Tongue (tissue), 2 donors: ENCODE data around the gene CTNNBIP1. TPM values are rescaled to one million over a fixed set of nuclear protein-coding genes. Genes with fewer than 3 reads are reported as not detected.

ENCODE experiments used
- DNase-seq: peaks from one replicate; pipeline ENCODE4 v3.0.0-alpha.2; 2015
- total RNA-seq: library from RNA; depleted of rRNA; stranded (reverse); fragments of >200 nt; gene quantifications from one replicate; pipeline ENCODE4 v1.2.3, GENCODE V29; 2014

CTNNBIP1 gene
- total RNA-seq, 1 donor from 2014 or later = 38.3 TPM

DNA sequence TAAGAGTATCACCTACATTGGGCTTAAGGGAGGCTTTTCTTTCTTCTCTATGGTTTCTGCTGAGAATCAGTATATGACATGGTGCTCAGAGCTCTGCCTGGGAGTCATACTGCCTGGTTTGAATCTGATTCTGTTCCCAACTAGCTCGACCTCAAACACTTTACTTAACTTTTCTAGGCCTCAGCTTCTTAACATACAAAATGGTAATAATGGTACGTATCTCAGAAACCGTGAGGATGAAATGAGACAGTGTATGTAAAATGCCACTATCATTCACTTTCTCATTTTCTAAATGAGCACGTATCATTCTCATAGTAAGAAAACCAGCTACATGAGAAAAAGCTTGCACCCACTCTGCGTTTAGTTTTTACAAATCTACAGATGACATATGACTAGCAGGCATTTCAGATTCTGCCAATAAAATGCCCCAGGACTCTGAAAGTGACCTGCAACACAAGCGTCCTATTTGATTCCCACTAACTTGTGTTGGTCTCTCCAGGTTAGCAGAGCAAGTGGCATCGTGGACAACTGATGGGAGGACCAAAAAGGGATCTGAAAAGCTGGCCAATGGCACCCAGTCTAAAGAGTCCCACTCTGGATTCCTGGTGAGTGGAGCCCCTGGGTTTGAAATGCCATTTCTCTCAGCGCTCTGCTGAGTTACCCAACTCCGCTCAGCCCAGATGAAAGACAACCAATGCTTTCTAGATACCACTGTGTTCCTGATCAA is 6.1 kb downstream of the CTNNBIP1 start:
- DNase-seq = no peak

GRCh38 chr1:9902060-9902452 is 8.0 kb downstream of the CTNNBIP1 start:
- DNase-seq = no peak

- DNase-seq = no peak
Measured at GRCh38 chr1:9901148-9902059, 8.7 kb downstream of the CTNNBIP1 start.

DNA sequence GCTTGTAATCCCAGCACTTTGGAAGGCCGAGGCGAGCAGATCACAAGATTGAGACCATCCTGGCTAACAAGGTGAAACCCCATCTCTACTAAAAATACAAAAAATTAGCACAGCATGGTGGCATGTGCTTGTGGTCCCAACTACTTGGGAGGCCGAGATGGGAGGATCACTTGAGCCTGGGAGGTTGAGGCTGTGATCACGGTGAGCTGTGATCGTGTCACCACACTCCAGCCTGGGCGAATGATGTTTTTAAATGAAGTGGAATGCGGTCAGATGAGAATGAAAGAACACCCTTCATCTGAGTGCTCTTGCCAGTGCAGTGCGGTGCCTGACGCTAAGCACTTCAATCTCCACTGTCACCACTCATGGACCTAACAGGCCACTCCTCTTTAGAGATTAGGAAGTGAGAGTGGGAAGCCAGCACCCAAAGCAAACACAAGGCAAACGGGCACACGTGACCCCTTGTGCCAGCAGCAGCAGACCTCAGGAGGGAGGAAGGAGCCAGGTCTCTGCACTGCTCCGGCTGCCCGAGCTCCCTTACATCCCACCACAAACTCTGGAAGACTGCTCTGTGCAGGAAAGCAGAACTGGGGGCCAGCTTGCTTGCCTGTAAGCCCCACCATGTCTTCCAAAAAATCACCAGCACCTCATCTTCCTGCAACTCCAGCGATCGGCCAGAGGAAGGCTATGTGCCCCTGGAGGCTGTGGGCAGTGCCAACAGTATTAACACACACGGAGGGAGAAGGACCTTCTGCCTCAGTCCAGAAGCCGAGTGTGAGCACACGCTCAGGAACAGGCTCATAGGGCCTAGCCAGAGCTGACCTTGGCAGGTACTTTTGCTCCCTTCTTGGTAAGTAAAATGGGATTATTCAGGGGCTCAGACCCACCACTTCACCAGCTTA is 9.7 kb downstream of the CTNNBIP1 start:
- DNase-seq = peak; percentile 41

DNA sequence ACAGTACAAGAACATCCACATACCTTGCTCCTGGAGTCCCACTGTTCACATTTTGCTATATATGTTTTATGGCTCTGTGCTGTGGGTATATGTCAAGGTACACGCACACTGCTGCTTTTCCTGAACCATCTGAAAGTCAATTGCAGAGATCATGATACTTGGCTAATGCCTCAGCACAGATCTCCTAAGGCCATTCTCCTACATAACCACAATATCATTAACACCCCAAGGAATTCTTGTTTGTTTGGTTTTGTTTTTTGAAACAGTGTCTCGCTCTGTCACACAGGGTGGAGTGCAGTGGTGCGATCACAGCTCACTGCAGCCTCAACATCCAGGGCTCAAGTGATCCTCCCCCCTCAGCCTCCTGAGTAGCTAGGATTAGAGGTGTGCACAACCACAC is 16.0 kb downstream of the CTNNBIP1 start:
- no peak for DNase-seq

GRCh38 chr1:9892563-9893528 is 17.2 kb downstream of the CTNNBIP1 start:
- no peak for DNase-seq

DNA sequence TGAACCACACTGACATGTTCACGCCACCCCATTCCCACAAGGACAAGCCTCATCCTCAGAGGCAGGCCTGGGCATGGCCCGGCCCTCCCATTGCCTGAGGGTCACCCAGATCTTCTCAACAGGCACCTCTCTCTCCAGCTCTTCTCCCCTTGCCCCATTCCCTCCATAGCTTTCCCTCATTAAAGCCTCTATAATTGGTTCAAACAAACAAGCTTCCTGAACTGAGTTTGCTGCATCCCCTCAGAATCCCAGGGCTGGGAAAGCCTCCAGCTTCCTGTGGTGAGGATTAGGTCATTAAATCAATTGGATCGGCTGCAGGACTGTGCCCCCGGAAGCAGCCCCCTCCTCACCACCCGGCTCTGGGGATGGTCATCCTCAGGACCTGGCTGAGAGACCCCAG is 18.9 kb downstream of the CTNNBIP1 start:
- no peak for DNase-seq

DNA sequence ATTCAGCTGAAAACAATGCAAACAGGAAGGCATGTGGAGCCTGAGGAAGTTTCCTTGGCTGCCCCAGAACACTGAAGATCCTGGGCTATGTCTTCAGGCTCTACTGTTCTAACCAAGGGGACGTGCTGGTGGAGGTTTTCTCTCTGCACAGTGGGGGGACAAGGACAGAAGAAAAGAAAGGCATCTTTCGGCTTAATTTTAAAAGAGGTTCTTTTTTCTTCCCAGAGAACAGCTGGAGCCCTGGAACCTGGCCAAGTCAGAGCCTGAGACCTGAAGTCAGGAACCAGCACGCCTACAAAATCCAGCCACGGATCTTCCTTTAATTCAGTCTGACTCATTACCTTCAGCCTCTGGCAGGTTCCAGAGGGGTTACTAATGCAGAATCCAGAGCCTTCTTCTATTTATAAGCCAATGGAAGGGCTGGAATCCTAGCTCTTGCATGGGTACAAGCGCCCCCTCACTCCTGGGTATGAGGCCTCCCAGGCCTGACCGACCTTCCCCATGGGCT is 19.8 kb downstream of the CTNNBIP1 start:
- DNase-seq = peak; percentile 86

DNA sequence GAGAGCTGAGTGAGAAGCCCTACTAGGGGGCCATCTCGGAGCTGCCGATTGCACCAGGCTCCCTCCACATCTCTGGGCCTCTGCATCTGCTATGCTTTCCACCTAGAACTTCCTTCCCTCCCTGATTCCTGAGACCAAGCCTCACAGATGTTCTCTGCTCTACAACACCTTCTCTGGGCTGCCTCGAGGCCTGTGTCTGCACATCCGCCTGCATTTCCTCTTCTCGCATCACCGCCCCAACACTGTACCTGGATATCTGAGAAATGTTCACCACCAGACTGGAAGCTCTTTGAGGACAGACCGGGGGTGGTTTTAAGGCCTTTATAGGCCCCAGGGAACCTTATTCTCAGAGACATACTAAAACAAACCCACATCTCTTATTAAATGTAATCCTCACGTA is 20.7 kb downstream of the CTNNBIP1 start:
- no peak for DNase-seq

- DNase-seq = no peak
Measured at GRCh38 chr1:9888886-9889285, 21.2 kb downstream of the CTNNBIP1 start.

DNA sequence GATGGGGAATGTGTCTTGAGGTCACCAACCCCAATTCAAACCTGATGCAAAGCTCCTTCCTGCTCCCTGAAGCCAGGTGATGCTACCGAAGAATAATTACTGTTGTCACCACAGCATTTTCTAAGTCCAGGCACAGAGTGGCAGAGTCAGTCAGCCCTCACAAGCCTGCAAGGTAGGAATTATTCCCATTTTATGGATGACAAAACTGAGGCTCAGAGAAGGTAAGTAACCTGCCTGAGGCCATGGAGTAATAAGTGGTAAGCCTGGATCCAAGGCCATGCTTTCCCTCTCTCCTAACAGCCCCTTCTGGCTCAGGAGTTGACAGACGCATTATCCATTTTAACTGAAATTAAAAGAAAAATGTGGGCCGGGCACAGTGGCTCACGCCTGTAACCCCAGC is 23.0 kb downstream of the CTNNBIP1 start:
- DNase-seq = no peak

DNA sequence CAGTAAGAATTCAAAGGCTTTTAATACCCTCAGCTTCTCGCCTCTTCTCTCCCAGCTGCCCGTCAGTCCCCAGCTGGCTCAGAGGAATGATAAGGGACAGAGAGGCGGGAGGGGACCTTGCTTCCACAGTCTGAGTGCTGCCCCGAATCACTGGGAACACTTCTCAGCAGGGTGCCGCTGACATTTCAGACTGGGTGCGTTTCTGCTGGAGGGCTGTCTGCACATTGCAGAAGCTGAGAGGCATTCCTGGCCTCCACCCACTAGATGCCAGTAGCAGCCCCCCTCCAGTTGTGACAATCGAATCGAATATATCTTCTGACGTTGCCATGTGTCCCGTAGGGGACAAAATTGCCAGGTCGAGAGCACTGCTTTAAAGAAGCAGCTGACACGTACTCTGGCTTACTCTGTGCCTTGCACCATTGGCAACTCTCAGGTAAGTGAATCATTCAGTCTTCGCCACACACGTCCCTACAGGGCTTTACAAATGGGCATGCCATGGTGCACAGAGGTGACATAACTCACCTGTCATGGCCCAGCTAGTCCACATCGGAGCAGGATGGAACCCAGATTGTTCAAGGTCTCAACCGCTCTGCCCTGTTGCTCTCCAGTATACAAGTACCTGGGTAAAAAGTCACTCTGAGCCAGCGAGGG is 23.9 kb downstream of the CTNNBIP1 start:
- peak; percentile 46 for DNase-seq

DNA sequence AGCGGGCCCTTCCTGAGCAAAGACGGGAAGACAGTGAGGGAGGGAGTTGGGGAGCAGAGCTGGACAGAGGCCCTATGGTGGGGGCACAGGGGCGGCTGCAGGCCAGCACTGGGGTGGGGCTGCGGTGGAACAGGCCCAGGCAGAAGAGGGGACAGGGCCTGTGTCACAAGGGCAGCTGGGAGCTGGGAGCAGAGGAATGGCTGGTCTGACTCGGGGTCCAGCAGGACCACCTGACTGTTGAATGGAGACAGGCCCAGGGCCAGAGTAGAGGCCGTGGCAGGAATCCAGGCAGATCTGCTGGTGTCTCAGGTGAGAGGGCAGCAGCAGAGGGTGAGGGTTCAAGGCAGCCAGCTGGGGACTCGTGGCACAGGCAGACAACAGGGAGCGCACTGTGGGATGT is 25.3 kb downstream of the CTNNBIP1 start:
- no peak for DNase-seq

DNA sequence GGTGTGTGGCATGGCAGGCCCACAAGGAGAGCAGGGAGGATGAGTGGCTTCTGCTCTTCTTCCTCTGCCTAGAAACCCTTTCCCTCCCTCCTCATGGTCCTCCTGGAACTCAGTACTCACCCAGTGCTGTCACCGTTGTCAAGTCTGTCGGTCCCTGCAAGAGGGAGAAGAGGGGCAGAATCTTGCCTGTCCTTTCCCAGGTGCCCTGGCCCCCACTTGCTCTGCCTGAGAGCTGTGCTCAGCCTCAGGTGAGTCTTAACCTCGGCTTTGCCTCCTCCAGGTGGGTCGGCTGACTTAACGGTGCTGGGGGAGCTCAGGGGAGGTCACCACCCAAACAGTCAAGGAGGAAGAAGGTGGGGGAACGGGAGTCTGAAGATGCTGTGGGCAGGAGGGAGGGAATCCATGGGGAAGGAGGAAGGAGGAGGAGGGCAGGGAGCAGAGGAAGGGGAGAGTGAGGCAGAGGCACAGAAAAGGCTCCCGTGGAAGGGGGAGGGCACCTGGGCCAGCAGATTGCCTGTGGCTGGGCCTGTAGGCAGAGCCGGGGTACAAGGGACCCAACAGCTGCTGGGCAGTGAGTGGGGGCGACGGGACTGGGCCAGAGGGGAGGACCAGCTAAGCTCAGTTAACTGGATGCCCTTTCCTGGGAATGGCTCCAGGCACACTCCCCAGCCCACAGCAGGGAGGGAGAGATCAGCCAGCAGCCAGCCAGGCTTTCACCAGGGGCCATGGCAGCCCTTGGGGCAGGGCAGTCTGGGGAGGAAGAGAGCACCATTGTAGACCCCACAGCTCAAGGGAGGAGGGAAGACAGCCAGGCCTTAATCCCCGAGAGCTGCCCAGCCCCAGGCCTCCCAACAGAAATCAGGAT is 26.3 kb downstream of the CTNNBIP1 start:
- DNase-seq = peak; percentile 51

- no peak for DNase-seq
Measured at GRCh38 chr1:9882945-9883303, 27.1 kb downstream of the CTNNBIP1 start.

DNA sequence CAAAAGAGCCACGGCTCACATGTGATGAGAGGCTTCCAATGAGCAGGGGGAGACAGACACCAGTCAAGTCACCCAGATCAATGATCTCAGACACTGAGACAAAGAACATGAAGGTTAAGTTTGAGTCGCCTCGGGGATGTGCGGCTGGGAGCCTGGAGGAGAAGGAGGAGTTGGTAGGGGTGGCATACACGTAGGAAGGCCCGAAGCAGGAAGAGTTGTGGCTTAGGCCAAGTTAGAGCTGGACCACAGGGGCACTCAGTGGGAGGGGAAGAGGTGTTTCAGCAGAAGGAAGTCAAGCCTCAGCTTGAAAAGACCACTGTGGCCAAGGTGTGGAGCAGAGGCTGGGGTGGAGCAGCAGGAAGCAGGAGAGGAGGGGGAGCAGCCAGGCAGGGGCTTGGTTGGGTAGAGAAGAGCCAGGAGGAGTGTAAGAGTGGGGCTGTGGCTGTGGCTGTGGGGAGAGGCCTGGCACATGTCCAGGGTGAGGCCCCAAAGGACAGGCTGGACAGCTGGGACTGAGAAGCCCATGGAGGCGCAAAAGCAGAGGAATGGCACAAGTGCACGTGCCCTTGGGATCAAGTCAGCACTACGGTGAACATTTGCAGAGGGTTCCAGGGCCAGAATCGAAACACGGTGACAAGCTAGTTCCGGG is 27.6 kb downstream of the CTNNBIP1 start:
- peak; percentile 69 for DNase-seq

- DNase-seq = no peak
Measured at GRCh38 chr1:9881838-9882249, 28.2 kb downstream of the CTNNBIP1 start.

DNA sequence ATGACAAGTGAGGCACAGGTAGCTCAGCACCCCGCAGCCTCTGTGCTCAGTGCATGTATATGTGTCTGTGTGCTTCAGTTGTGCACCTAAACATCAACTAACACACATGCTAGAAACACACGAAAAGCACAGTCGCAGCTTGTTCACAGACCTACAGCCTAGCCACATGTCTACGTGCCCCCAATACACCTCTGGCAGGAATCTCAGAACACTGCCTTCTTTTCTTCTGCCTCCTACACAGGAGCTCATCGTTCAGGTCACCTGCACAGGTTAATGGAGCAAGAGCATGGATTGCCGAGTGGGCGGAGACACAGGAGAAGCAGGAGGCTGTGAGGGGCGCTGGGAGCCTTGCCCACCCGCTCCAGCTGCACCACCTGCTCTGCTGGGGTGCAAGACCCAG is 31.7 kb downstream of the CTNNBIP1 start:
- DNase-seq = no peak

GRCh38 chr1:9877962-9878361 is 32.1 kb downstream of the CTNNBIP1 start:
- DNase-seq = no peak
